Gastroesophageal sphincter (tissue), 4 donors: ENCODE data around the gene AK5. TPM values are rescaled to one million over a fixed set of nuclear protein-coding genes. Genes with fewer than 3 reads are reported as not detected.

Experiments
- ATAC-seq: fragments of 150-250 bp; one replicate; pipeline ENCODE4 v1.9.1; 2016; ENCODE audit warnings: mild to moderate bottlenecking, moderate library complexity
- H3K27ac ChIP-seq, 4 donors: fragments of 200-600 bp; sonication (generic) in 3 of 4; 1 replicate in 3 of 4; 2 replicates in 1 of 4; pipeline ENCODE4 v1.5.1; 2016 to 2019
- H3K27me3 ChIP-seq: fragments of 200-600 bp; sonication (generic); one replicate; pipeline ENCODE4 v1.5.1; 2019
- H3K36me3 ChIP-seq, 2 donors: fragments of 200-600 bp; sonication (generic); one replicate each; pipeline ENCODE4 v1.5.1; 2019; ENCODE audit warnings: control low read depth in 1 of 2
- H3K4me1 ChIP-seq, 3 donors: fragments of 200-600 bp; sonication (generic); 1 replicate in 2 of 3; 2 replicates in 1 of 3; pipeline ENCODE4 v1.5.1; 2016 to 2019; ENCODE audit warnings: control low read depth in 2 of 3
- H3K4me3 ChIP-seq, 2 donors: fragments of 200-600 bp; sonication (generic); one replicate each; pipeline ENCODE4 v1.5.1; 2019; ENCODE audit warnings: mild to moderate bottlenecking in 1 of 2, moderate library complexity in 1 of 2
- H3K9me3 ChIP-seq, 3 donors: fragments of 200-600 bp; sonication (generic); one replicate each; pipeline ENCODE4 v1.5.1; 2017 to 2019; ENCODE audit warnings: control low read depth in 2 of 3
- CTCF ChIP-seq, 4 experiments: fragments of 200-600 bp in 2 of 4; fragments of 450-650 bp in 2 of 4; sonication (generic) in 1 of 4; IDR thresholded peaks; one replicate each; pipeline ENCODE4 v1.5.1; 2017 to 2019; ENCODE audit warnings: antibody characterized with exemption in 4 of 4, mild to moderate bottlenecking in 2 of 4, moderate library complexity in 2 of 4
- EP300 ChIP-seq: sonication (generic); formaldehyde crosslinking; IDR thresholded peaks from one replicate; pipeline ENCODE4 v1.6.1; 2017; ENCODE audit warnings: antibody characterized with exemption, mild to moderate bottlenecking
- POLR2A ChIP-seq, 2 donors: fragments of 450-650 bp; IDR thresholded peaks; one replicate each; pipeline ENCODE4 v1.6.1; 2017; ENCODE audit warnings: antibody characterized with exemption in 2 of 2, mild to moderate bottlenecking in 2 of 2, moderate library complexity in 1 of 2
- POLR2AphosphoS5 ChIP-seq: sonication (generic); formaldehyde crosslinking; IDR thresholded peaks from one replicate; pipeline ENCODE4 v1.6.1; 2017; ENCODE audit warnings: antibody characterized with exemption
- WGBS, 2 donors: methylation state at CpG; one replicate each; pipeline ENCODE4 v1.1.5; 2018; ENCODE audit warnings: low coverage in 1 of 2; 5-methylcytosine and 5-hydroxymethylcytosine counted together
- total RNA-seq, 4 donors: library from RNA; depleted of rRNA; stranded (reverse); fragments of >200 nt; gene quantifications; one replicate each; pipeline ENCODE4 v1.1.0, GENCODE V29; 2016

The AK5 gene
- total RNA-seq, 4 donors from 2014 or later = 0.67 to 5.3 (median 2.7) TPM

DNA sequence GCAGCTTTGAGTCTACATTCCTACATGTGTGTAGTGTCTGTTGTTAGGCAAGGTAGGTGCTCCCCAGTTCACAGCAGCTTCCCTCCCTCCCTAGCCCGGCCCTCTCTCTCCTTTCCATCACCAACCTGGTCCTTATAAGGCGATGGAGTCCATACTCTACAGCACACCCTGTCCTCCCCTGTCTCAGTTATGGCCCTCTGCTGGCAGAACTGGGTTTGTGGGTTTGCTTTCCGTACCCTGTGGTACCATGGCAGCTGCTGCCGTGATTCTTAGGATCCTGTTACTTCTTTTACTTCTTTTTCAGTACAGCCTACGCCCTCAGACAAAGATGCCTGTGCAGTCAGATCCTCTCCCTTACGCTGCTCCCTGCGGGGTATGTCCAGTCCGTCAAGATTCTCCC, 31.7 kb downstream of the AK5 start:
- no peak for TF ChIP-seq POLR2A (IDR thresholded peaks at IDR 0.05)
- TF ChIP-seq EP300 = no peak
- TF ChIP-seq POLR2AphosphoS5 = no peak
- no peak for TF ChIP-seq CTCF (IDR thresholded peaks at IDR 0.05)
- no peak overlapping the region for H3K4me3 ChIP-seq
- H3K4me1 ChIP-seq = no peaks in the 10 kb centered on the region
- no peak for ATAC-seq
- no peaks in the 10 kb centered on the region for H3K36me3 ChIP-seq
- H3K27me3 ChIP-seq = peaks cover 4% of the 10 kb centered on the region
- WGBS, 2 donors = 64 to 79% methylated on average over 4 to 8 of the region's 8 CpGs
- no peak overlapping the region for H3K27ac ChIP-seq
- no peaks in the 10 kb centered on the region for H3K9me3 ChIP-seq

DNA sequence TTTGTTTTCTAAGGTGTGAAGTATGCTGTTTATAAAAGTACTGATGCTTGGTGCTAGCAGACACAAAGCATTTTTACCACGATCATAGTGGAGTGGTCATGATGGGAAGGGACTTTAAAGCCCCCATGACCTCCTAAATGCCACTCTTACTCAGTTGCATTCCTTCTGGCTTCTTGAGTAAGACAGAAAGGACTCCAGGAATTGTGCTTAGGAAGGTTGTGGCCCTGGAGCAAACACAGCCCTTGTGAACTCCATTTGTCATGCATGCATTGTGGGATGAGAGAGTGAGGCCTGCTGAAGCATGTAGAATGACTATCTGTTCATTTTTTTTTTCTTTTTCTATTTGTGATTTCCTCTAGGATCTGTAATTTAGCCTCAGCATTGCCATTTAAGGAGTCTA, 34.2 kb downstream of the AK5 start:
- 83% methylated on average over 1 of the region's 1 CpG; no CpG with 5 or more reads in 1 of the 2 donors for WGBS, 2 donors

GRCh38 chr1:77316966-77317365, 35.1 kb downstream of the AK5 start:
- no peaks in the 10 kb centered on the region for H3K4me1 ChIP-seq
- H3K4me3 ChIP-seq = no peak overlapping the region
- TF ChIP-seq POLR2AphosphoS5 (no peak), CTCF (IDR thresholded peaks at IDR 0.05) (no peak), EP300 (no peak), POLR2A (IDR thresholded peaks at IDR 0.05) (no peak)
- ATAC-seq = no peak
- H3K27me3 ChIP-seq = no peaks in the 10 kb centered on the region
- no peak overlapping the region for H3K27ac ChIP-seq
- no peaks in the 10 kb centered on the region for H3K36me3 ChIP-seq
- WGBS, 2 donors = 60 to 92% methylated on average over 2 to 3 of the region's 3 CpGs
- no peaks in the 10 kb centered on the region for H3K9me3 ChIP-seq

More for the DNA sequence above, 34.2 kb downstream of the AK5 start:
- Histone ChIP-seq H3K9me3 (no peaks in the 10 kb centered on the region), H3K4me3 (no peak overlapping the region), H3K36me3 (no peaks in the 10 kb centered on the region), H3K4me1 (no peaks in the 10 kb centered on the region), H3K27me3 (peaks cover 4% of the 10 kb centered on the region), H3K27ac (no peak overlapping the region)
- TF ChIP-seq CTCF (IDR thresholded peaks at IDR 0.05) = no peak
- no peak for TF ChIP-seq POLR2A (IDR thresholded peaks at IDR 0.05)
- ATAC-seq = no peak

DNA sequence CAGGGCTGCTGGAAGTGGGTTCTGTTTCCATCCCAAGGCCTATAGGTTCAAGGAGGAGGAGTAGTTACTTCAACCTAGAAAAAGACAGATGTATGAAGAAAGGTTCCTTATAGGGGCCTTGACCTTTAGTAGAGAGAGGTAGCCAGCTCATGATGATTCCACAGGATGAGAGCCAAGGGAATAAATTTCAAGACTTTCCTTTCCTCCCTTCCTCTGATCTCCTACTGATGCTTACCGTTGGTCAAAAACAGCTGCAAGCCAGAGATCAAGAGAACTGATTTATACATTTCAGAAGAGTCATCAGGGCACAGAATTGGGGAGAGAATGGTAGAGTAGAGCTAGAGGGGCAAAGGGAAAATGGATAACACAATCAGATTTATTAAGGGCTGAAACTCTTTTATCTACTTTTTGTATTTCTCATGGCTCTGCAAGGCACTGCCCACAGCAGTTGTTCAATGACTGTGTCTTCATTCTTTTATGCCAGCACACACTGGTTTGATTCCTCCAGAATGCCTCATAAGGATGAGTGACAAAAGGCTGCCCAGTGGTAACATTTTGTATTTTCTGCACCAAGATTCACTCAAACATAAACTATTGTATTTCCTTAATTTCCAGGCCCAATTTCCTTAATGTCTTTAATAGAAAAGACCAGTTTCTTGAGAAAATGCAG, 37.4 kb downstream of the AK5 start:
- no peaks in the 10 kb centered on the region for H3K4me1 ChIP-seq
- no peak for TF ChIP-seq POLR2A (IDR thresholded peaks at IDR 0.05)
- no peak for TF ChIP-seq EP300
- TF ChIP-seq POLR2AphosphoS5 = no peak
- TF ChIP-seq CTCF (IDR thresholded peaks at IDR 0.05) = no peak
- H3K36me3 ChIP-seq = no peaks in the 10 kb centered on the region
- ATAC-seq = no peak
- H3K27ac ChIP-seq = no peak overlapping the region
- no peaks in the 10 kb centered on the region for H3K27me3 ChIP-seq
- H3K9me3 ChIP-seq = no peaks in the 10 kb centered on the region
- WGBS, 2 donors = 75% methylated on average over 1 of the region's 1 CpG; no CpG with 5 or more reads in 1 of the 2 donors
- H3K4me3 ChIP-seq = no peak overlapping the region
